ENCODE results near the gene SORCS2. TPM values are rescaled to one million over a fixed set of nuclear protein-coding genes. Genes with fewer than 3 reads are reported as not detected.

The SORCS2 gene
- total RNA-seq, 1 donor from 2014 or later, result 5.2 TPM

DNA sequence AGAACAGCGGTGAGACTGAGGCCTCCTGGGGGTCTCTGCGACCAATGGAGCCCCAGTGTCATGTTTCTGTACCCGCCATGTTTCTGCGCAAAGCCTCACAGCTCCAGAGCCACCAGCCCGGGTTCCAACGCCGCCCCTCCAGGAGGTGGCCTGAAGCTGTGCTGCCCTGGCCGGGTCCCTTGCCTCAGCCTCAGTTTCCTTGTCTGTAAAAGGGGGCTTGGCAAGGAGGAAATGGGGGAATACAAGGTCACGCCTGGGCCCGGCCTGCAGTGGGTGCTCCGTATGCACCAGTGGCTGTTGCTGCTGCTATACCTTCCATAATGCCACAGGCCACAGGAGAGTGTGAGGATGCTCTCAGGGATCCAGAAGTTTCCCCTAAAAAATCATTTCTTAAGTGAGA, 517.8 kb downstream of the SORCS2 start:
- no peak overlapping the region for H3K27ac Mint-ChIP-seq

DNA sequence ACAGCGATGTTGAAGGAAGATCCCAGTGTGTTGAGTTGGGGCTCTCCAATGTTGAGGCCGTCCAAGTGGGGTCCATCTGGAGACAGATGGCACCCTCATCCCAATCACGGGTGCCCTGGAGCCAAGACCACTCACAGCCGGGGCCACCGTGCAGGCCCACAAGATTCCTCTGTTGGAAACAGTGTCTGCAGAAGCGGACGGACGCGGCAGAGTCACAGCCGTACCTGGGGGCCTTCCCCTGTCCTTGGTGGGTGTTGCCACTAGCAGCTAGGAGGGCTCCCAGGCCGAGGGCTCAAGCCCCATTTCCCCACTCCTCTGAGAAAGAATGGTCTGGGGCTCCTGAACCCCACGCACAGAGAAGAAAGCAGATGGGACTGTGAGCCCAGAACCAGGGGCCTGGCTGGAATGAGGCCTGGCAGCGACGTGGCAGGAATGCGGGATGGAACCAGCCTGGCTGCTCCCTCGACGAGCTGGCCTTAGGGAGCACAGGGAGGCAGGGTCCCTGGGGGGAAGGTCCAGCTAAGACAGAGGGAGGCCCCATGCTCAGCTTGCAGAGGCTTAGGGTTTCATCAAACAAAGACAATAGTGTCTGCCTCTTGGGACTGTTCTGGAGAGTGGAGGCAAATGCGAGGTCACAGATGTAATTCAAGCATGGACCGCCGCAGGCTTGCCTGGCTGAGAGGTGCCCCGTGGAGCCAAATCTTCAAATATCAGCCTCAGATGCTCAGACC, 518.4 kb downstream of the SORCS2 start:
- no peaks in the 10 kb centered on the region for H3F3A ChIP-seq (ENCODE audit: low read depth)
- TF ChIP-seq, protein P1, sequence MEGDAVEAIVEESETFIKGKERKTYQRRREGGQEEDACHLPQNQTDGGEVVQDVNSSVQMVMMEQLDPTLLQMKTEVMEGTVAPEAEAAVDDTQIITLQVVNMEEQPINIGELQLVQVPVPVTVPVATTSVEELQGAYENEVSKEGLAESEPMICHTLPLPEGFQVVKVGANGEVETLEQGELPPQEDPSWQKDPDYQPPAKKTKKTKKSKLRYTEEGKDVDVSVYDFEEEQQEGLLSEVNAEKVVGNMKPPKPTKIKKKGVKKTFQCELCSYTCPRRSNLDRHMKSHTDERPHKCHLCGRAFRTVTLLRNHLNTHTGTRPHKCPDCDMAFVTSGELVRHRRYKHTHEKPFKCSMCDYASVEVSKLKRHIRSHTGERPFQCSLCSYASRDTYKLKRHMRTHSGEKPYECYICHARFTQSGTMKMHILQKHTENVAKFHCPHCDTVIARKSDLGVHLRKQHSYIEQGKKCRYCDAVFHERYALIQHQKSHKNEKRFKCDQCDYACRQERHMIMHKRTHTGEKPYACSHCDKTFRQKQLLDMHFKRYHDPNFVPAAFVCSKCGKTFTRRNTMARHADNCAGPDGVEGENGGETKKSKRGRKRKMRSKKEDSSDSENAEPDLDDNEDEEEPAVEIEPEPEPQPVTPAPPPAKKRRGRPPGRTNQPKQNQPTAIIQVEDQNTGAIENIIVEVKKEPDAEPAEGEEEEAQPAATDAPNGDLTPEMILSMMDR (IDR thresholded peaks at IDR 0.05), result no peak
- TF ChIP-seq EZH2 (IDR thresholded peaks at IDR 0.05) (no peak), EZH2phosphoT487 (IDR thresholded peaks at IDR 0.05) (no peak)
- H3K9me3 ChIP-seq (ENCODE audit: low read depth), result no peaks in the 10 kb centered on the region
- H3K9me3 Mint-ChIP-seq, result peaks cover 4% of the 10 kb centered on the region
- H3K27me3 Mint-ChIP-seq (ENCODE audit: insufficient read depth, low read depth), result peaks cover 11% of the 10 kb centered on the region
- no peak overlapping the region for H3K27ac ChIP-seq
- no peak overlapping the region for H3K4me3 Mint-ChIP-seq
- no peak overlapping the region for H2AFZ ChIP-seq (replicated peaks)
- no peaks in the 10 kb centered on the region for H3K27me3 ChIP-seq
- H3K4me3 ChIP-seq, result no peak overlapping the region
- H3K4me1 ChIP-seq, result peaks cover 34% of the 10 kb centered on the region
- peaks cover 4% of the 10 kb centered on the region for H3K36me3 Mint-ChIP-seq
- no peaks in the 10 kb centered on the region for H3K36me3 ChIP-seq
- no peak overlapping the region for H3K4me2 ChIP-seq
- H4K20me1 ChIP-seq (ENCODE audit: low read depth), result no peaks in the 10 kb centered on the region
- no peak overlapping the region for H3K9ac ChIP-seq
- peak overlapping the region; percentile 89 for H3K27ac Mint-ChIP-seq
- H3K4me1 Mint-ChIP-seq, result peaks cover 39% of the 10 kb centered on the region
- no peaks in the 10 kb centered on the region for H3K79me2 ChIP-seq (ENCODE audit: low read depth)
- DNase-seq (ENCODE audit: low spot score), result no peak

More for the DNA sequence above, 517.8 kb downstream of the SORCS2 start:
- no peaks in the 10 kb centered on the region for H4K20me1 ChIP-seq (ENCODE audit: low read depth)
- H3F3A ChIP-seq (ENCODE audit: low read depth), result no peaks in the 10 kb centered on the region
- Mint-ChIP-seq H3K9me3 (peaks cover 4% of the 10 kb centered on the region), H3K27me3 (ENCODE audit: insufficient read depth, low read depth) (peaks cover 9% of the 10 kb centered on the region), H3K4me3 (no peak overlapping the region), H3K4me1 (peaks cover 41% of the 10 kb centered on the region), H3K36me3 (peaks cover 4% of the 10 kb centered on the region)
- H3K9me3 ChIP-seq (ENCODE audit: low read depth), result no peaks in the 10 kb centered on the region
- no peak overlapping the region for H3K4me3 ChIP-seq
- no peaks in the 10 kb centered on the region for H3K27me3 ChIP-seq
- H3K9ac ChIP-seq, result no peak overlapping the region
- DNase-seq (ENCODE audit: low spot score), result no peak
- H3K4me1 ChIP-seq, result peaks cover 34% of the 10 kb centered on the region
- H3K79me2 ChIP-seq (ENCODE audit: low read depth), result no peaks in the 10 kb centered on the region
- H2AFZ ChIP-seq (replicated peaks), result no peak overlapping the region
- H3K4me2 ChIP-seq, result no peak overlapping the region
- H3K36me3 ChIP-seq, result no peaks in the 10 kb centered on the region
- H3K27ac ChIP-seq, result no peak overlapping the region
- TF ChIP-seq, protein P1 (IDR thresholded peaks at IDR 0.05), result no peak
- TF ChIP-seq EZH2phosphoT487 (IDR thresholded peaks at IDR 0.05) (no peak), EZH2 (IDR thresholded peaks at IDR 0.05) (no peak)

DNA sequence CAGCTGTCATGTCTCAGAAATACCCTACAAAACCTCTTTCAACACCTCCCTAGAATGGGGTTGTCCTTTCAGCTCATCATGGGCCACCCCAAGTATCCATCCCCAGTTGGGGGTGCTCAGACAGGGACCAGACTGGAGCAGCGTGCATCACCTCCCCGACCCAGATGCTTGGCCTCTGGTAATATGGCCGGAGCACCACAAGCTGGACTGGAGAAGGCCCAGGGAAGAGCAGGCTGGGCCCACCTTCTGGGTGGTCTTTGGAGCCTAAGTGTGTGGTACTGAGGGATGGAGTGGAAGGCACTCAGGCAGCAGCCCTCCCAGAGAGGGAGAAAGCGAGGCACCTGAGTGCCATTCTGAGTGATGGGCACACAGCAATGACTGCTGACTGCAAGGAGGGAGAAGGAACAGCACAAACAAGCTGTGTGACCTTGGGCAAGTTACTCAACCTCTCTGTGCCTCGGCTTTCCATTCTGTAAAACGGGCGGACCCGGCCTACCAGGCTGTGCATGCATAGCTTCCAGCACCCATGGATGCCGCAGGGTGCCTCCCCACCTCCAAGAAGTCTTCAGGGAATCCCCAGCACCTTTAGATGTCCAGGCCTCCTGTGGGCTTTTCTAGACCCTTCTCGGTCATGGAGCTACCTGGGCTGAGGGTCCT, 519.1 kb downstream of the SORCS2 start:
- no peak overlapping the region for H3K27ac ChIP-seq
- H3K36me3 ChIP-seq, result no peaks in the 10 kb centered on the region
- H3K4me3 ChIP-seq, result no peak overlapping the region
- H3K9ac ChIP-seq, result no peak overlapping the region
- no peaks in the 10 kb centered on the region for H3K79me2 ChIP-seq (ENCODE audit: low read depth)
- Mint-ChIP-seq H3K9me3 (peaks cover 4% of the 10 kb centered on the region), H3K4me1 (peaks cover 39% of the 10 kb centered on the region), H3K4me3 (peak overlapping the region; percentile 57), H3K27ac (peak overlapping the region; percentile 85), H3K27me3 (ENCODE audit: insufficient read depth, low read depth) (peaks cover 12% of the 10 kb centered on the region), H3K36me3 (peaks cover 4% of the 10 kb centered on the region)
- no peaks in the 10 kb centered on the region for H4K20me1 ChIP-seq (ENCODE audit: low read depth)
- no peaks in the 10 kb centered on the region for H3K27me3 ChIP-seq
- no peak overlapping the region for H3K4me2 ChIP-seq
- H3K4me1 ChIP-seq, result peaks cover 34% of the 10 kb centered on the region
- DNase-seq (ENCODE audit: low spot score), result no peak
- H3F3A ChIP-seq (ENCODE audit: low read depth), result no peaks in the 10 kb centered on the region
- TF ChIP-seq, protein P1 (IDR thresholded peaks at IDR 0.05), result no peak
- no peak for TF ChIP-seq EZH2 (IDR thresholded peaks at IDR 0.05)
- TF ChIP-seq EZH2phosphoT487 (IDR thresholded peaks at IDR 0.05), result no peak
- no peaks in the 10 kb centered on the region for H3K9me3 ChIP-seq (ENCODE audit: low read depth)
- no peak overlapping the region for H2AFZ ChIP-seq (replicated peaks)

Measured in neural progenitor cell (in vitro differentiated cells).